A549 (cell line): ENCODE measurements around the gene TMEM203.

ENCODE experiments used
- CHD4 ChIP-seq: fragments of 200-600 bp; sonication (generic); IDR thresholded peaks from 2 replicates; pipeline ENCODE4 v1.6.1; 2016; ENCODE audit warnings: antibody characterized with exemption, mild to moderate bottlenecking, borderline replicate concordance
- KDM5A ChIP-seq: fragments of 200-600 bp; sonication (generic); IDR thresholded peaks from 2 replicates; pipeline ENCODE4 v1.6.1; 2016; ENCODE audit warnings: antibody characterized with exemption, mild to moderate bottlenecking
- MAZ ChIP-seq: fragments of 150-350 bp; IDR thresholded peaks from 2 replicates; pipeline ENCODE4 v1.6.1; 2014; ENCODE audit warnings: antibody characterized with exemption, low read depth, low read length, borderline replicate concordance
- NPAS2 ChIP-seq: fragments of 250-450 bp; sonication (Bioruptor Pico); IDR thresholded peaks from 2 replicates; pipeline ENCODE4 v1.8.0; 2022; ENCODE audit warnings: mild to moderate bottlenecking, moderate library complexity, borderline replicate concordance
- POLR2AphosphoS2 ChIP-seq: conservative IDR thresholded peaks from 2 replicates; pipeline ENCODE4 v1.6.1; 2012; ENCODE audit warnings: low read length, improper control_type of control experiment, inconsistent platforms
- SREBF2 ChIP-seq: fragments of 450-650 bp; IDR thresholded peaks from 2 replicates; pipeline ENCODE4 v1.6.1; 2014; ENCODE audit warnings: mild to moderate bottlenecking, moderate library complexity
- TF ChIP-seq, protein P1 (sequence below): IDR thresholded peaks from 2 replicates; pipeline ENCODE4 v1.6.1; 2012
- TF ChIP-seq, protein P2 (sequence below): fragments of >200 bp; sonication (Bioruptor Twin); formaldehyde crosslinking; IDR thresholded peaks from 3 replicates; pipeline ENCODE4 v1.5.1; 2016

DNA sequence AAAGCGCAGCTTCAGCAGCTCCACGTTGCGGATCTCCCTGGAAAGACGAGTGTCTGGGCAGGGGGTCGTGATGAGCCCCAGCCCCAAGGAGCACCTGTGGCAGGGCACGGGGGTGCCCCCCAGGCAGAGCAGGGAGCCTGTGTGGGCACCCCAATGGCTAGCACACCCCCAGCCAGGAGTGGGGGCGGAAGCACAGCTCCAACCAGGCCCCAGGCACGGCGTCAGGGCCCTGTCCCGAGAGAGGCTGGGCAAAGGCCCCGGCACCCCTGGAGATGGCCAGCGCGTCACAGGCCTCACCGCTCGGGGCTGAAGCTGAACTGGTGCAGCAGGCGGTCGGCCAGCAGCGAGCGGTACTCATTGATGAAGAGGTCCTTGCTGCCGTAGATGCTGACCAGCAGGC is 25.0 kb downstream of the TMEM203 start:
- TF ChIP-seq, protein P1, sequence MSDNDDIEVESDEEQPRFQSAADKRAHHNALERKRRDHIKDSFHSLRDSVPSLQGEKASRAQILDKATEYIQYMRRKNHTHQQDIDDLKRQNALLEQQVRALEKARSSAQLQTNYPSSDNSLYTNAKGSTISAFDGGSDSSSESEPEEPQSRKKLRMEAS = no peak
- TF ChIP-seq MAZ (no peak), KDM5A (no peak), SREBF2 (no peak), CHD4 (no peak), POLR2AphosphoS2 (no peak), NPAS2 (CRISPR knock-in tag) (no peak)
- TF ChIP-seq, protein P2, sequence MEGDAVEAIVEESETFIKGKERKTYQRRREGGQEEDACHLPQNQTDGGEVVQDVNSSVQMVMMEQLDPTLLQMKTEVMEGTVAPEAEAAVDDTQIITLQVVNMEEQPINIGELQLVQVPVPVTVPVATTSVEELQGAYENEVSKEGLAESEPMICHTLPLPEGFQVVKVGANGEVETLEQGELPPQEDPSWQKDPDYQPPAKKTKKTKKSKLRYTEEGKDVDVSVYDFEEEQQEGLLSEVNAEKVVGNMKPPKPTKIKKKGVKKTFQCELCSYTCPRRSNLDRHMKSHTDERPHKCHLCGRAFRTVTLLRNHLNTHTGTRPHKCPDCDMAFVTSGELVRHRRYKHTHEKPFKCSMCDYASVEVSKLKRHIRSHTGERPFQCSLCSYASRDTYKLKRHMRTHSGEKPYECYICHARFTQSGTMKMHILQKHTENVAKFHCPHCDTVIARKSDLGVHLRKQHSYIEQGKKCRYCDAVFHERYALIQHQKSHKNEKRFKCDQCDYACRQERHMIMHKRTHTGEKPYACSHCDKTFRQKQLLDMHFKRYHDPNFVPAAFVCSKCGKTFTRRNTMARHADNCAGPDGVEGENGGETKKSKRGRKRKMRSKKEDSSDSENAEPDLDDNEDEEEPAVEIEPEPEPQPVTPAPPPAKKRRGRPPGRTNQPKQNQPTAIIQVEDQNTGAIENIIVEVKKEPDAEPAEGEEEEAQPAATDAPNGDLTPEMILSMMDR = no peak
